HEK293 (cell line): ENCODE data around the gene ANO9.

Source experiments
- REPIN1 ChIP-seq: fragments of 450-650 bp; formaldehyde crosslinking; IDR thresholded peaks from 2 replicates; pipeline ENCODE4 v1.5.1; 2017; ENCODE audit warnings: missing biosample characterization, missing genetic modification characterization, low read depth
- ZNF549 ChIP-seq: fragments of 450-650 bp; IDR thresholded peaks from 2 replicates; pipeline ENCODE4 v1.5.1; 2018; ENCODE audit warnings: missing biosample characterization, missing genetic modification characterization, mild to moderate bottlenecking, inconsistent platforms, moderate library complexity
- ZNF768 ChIP-seq: fragments of 450-650 bp; formaldehyde crosslinking; IDR thresholded peaks from 2 replicates; pipeline ENCODE4 v1.5.1; 2018; ENCODE audit warnings: missing biosample characterization, mild to moderate bottlenecking, missing genetic modification characterization
- TF ChIP-seq, protein P1 (sequence below): fragments of 450-650 bp; formaldehyde crosslinking; IDR thresholded peaks from 2 replicates; pipeline ENCODE4 v1.5.1; 2016; ENCODE audit warnings: missing biosample characterization, missing genetic modification characterization

DNA sequence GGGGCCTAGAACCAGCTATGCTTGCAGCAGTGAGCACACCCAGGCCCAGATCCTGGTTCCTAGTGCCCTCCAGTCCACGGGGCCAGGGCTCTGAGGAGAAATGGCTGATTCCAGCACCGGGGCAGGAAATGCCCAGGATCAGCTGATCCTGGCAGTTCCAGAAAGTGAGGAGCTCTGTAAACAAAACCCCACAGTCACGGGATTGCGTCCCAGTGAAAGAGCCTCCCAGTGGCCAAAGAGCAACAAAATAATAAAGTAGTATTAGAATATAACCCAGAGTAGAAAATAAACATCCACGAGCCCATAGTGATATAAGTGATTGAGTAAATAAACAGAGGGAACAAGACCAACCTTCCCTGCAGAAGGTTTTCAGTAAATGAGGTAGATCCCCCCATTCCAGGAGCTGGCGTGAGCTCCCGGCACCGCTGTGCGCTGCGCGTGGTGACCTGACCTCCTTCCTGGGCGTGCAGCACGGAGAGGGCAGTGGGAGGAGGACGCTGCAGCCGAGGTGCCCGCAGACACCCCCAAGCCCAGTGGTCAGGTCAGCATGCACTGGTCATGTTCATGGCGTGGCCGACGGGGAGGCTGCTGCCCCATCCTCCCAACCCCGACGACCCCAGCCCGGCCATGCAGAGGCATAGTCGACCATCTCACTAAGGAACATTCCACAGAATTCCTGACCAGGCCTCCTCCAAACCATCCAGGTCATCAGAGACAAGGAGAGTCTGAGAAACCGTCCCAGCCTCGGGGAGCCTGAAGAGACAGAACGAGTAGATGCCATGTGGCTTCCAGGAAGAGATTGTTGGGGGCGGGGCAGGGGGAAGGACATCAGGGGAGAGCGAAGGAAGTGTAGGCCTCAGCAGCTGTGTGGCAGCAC, 28.1 kb upstream of the ANO9 start:
- TF ChIP-seq, protein P1, sequence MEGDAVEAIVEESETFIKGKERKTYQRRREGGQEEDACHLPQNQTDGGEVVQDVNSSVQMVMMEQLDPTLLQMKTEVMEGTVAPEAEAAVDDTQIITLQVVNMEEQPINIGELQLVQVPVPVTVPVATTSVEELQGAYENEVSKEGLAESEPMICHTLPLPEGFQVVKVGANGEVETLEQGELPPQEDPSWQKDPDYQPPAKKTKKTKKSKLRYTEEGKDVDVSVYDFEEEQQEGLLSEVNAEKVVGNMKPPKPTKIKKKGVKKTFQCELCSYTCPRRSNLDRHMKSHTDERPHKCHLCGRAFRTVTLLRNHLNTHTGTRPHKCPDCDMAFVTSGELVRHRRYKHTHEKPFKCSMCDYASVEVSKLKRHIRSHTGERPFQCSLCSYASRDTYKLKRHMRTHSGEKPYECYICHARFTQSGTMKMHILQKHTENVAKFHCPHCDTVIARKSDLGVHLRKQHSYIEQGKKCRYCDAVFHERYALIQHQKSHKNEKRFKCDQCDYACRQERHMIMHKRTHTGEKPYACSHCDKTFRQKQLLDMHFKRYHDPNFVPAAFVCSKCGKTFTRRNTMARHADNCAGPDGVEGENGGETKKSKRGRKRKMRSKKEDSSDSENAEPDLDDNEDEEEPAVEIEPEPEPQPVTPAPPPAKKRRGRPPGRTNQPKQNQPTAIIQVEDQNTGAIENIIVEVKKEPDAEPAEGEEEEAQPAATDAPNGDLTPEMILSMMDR (tag by site-specific recombination), result no peak
- no peak for TF ChIP-seq ZNF768 (tag by site-specific recombination)
- TF ChIP-seq ZNF549, result no peak
- no peak for TF ChIP-seq REPIN1 (tag by site-specific recombination)
